ENCODE measurements around the gene ATG101. TPM values are rescaled to one million over a fixed set of nuclear protein-coding genes. Genes with fewer than 3 reads are reported as not detected.

ATG101 gene
- polyA plus RNA-seq, 1 donor from 2014 or later = 53.9 TPM

GRCh38 chr12:52076811-52077210 lies 7.0 kb downstream of the ATG101 start:
- TF ChIP-seq EZH2 (IDR thresholded peaks at IDR 0.05; ENCODE audit: borderline replicate concordance, insufficient read depth, low read length, poor library complexity, severe bottlenecking) (no peak), SMC3 (conservative IDR thresholded peaks at IDR 0.05; ENCODE audit: poor library complexity) (no peak), MXI1 (conservative IDR thresholded peaks at IDR 0.05; ENCODE audit: poor library complexity, severe bottlenecking) (no peak), RAD21 (conservative IDR thresholded peaks at IDR 0.05) (no peak)
- H3K4me3 ChIP-seq (ENCODE audit: low read length) = no peak overlapping the region
- no peaks in the 10 kb centered on the region for H4K20me1 ChIP-seq (ENCODE audit: insufficient read depth)
- H3K79me2 ChIP-seq (replicated peaks; ENCODE audit: insufficient read depth, low read length) = peaks cover 7% of the 10 kb centered on the region
- H3F3A ChIP-seq (ENCODE audit: insufficient read depth, low read length, poor library complexity, severe bottlenecking) = no peaks in the 10 kb centered on the region
- H3K9ac ChIP-seq (ENCODE audit: low read length) = no peak overlapping the region
- H3K9me3 ChIP-seq (ENCODE audit: low read length) = no peaks in the 10 kb centered on the region
- H3K27me3 ChIP-seq (ENCODE audit: insufficient read depth, low read depth, low read length) = no peaks in the 10 kb centered on the region
- no peak overlapping the region for H3K27ac ChIP-seq (ENCODE audit: low read length)
- H3K36me3 ChIP-seq (ENCODE audit: insufficient read depth, low read length) = no peaks in the 10 kb centered on the region
- no peak overlapping the region for H3K4me2 ChIP-seq (ENCODE audit: low read length)
- H3K9me2 ChIP-seq (ENCODE audit: insufficient read depth, low read length) = no peaks in the 10 kb centered on the region
- no peak overlapping the region for H2AFZ ChIP-seq (ENCODE audit: low read depth, low read length)

GRCh38 chr12:52078276-52078675 lies 8.5 kb downstream of the ATG101 start:
- Histone ChIP-seq H3F3A (ENCODE audit: insufficient read depth, low read length, poor library complexity, severe bottlenecking) (no peaks in the 10 kb centered on the region), H3K27ac (ENCODE audit: low read length) (no peak overlapping the region), H4K20me1 (ENCODE audit: insufficient read depth) (no peaks in the 10 kb centered on the region), H3K79me2 (replicated peaks; ENCODE audit: insufficient read depth, low read length) (no peaks in the 10 kb centered on the region), H3K9me2 (ENCODE audit: insufficient read depth, low read length) (no peaks in the 10 kb centered on the region), H3K27me3 (ENCODE audit: insufficient read depth, low read depth, low read length) (no peaks in the 10 kb centered on the region), H2AFZ (ENCODE audit: low read depth, low read length) (no peak overlapping the region), H3K9me3 (ENCODE audit: low read length) (no peaks in the 10 kb centered on the region), H3K4me2 (ENCODE audit: low read length) (no peak overlapping the region), H3K36me3 (ENCODE audit: insufficient read depth, low read length) (no peaks in the 10 kb centered on the region), H3K4me3 (ENCODE audit: low read length) (no peak overlapping the region), H3K9ac (ENCODE audit: low read length) (no peak overlapping the region)
- TF ChIP-seq TAF1 (IDR thresholded peaks at IDR 0.05; ENCODE audit: low read depth) (no peak), SMC3 (conservative IDR thresholded peaks at IDR 0.05; ENCODE audit: poor library complexity) (no peak), CTCF (IDR thresholded peaks at IDR 0.05; ENCODE audit: poor library complexity, severe bottlenecking) (no peak), EP300 (conservative IDR thresholded peaks at IDR 0.05; ENCODE audit: poor library complexity, severe bottlenecking) (no peak)

GRCh38 chr12:52079576-52080402 lies 10.0 kb downstream of the ATG101 start, which contains the start of gene SMIM41:
Gene SMIM41 (plus strand): TSS chr12:52079704. CDS start chr12:52079780, 76 bp downstream.
- no peaks in the 10 kb centered on the region for H3F3A ChIP-seq (ENCODE audit: insufficient read depth, low read length, poor library complexity, severe bottlenecking)
- H3K27me3 ChIP-seq (ENCODE audit: insufficient read depth, low read depth, low read length) = no peaks in the 10 kb centered on the region
- H3K79me2 ChIP-seq (replicated peaks; ENCODE audit: insufficient read depth, low read length) = no peaks in the 10 kb centered on the region
- no peak within 1 kb of the TSS for H2AFZ ChIP-seq (ENCODE audit: low read depth, low read length)
- H3K4me2 ChIP-seq (ENCODE audit: low read length) = no peak within 1 kb of the TSS
- no peak within 1 kb of the TSS for H3K4me3 ChIP-seq (ENCODE audit: low read length)
- H4K20me1 ChIP-seq (ENCODE audit: insufficient read depth) = no peaks in the 10 kb centered on the region
- H3K27ac ChIP-seq (ENCODE audit: low read length) = no peak within 1 kb of the TSS
- TF ChIP-seq, protein P1, sequence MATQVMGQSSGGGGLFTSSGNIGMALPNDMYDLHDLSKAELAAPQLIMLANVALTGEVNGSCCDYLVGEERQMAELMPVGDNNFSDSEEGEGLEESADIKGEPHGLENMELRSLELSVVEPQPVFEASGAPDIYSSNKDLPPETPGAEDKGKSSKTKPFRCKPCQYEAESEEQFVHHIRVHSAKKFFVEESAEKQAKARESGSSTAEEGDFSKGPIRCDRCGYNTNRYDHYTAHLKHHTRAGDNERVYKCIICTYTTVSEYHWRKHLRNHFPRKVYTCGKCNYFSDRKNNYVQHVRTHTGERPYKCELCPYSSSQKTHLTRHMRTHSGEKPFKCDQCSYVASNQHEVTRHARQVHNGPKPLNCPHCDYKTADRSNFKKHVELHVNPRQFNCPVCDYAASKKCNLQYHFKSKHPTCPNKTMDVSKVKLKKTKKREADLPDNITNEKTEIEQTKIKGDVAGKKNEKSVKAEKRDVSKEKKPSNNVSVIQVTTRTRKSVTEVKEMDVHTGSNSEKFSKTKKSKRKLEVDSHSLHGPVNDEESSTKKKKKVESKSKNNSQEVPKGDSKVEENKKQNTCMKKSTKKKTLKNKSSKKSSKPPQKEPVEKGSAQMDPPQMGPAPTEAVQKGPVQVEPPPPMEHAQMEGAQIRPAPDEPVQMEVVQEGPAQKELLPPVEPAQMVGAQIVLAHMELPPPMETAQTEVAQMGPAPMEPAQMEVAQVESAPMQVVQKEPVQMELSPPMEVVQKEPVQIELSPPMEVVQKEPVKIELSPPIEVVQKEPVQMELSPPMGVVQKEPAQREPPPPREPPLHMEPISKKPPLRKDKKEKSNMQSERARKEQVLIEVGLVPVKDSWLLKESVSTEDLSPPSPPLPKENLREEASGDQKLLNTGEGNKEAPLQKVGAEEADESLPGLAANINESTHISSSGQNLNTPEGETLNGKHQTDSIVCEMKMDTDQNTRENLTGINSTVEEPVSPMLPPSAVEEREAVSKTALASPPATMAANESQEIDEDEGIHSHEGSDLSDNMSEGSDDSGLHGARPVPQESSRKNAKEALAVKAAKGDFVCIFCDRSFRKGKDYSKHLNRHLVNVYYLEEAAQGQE (IDR thresholded peaks at IDR 0.05; ENCODE audit: borderline replicate concordance) = no peak
- no peak for TF ChIP-seq POLR2AphosphoS5 (IDR thresholded peaks at IDR 0.05)
- TF ChIP-seq TAF1 (IDR thresholded peaks at IDR 0.05; ENCODE audit: low read depth) = no peak
- no peak for TF ChIP-seq EZH2 (IDR thresholded peaks at IDR 0.05; ENCODE audit: borderline replicate concordance, insufficient read depth, low read length, poor library complexity, severe bottlenecking)
- TF ChIP-seq CTCF (IDR thresholded peaks at IDR 0.05; ENCODE audit: poor library complexity, severe bottlenecking) = no peak
- no peak for TF ChIP-seq EP300 (conservative IDR thresholded peaks at IDR 0.05; ENCODE audit: poor library complexity, severe bottlenecking)
- TF ChIP-seq SMC3 (conservative IDR thresholded peaks at IDR 0.05; ENCODE audit: poor library complexity) = no peak
- TF ChIP-seq MXI1 (conservative IDR thresholded peaks at IDR 0.05; ENCODE audit: poor library complexity, severe bottlenecking) = no peak
- no peak for TF ChIP-seq RAD21 (conservative IDR thresholded peaks at IDR 0.05)
- no peaks in the 10 kb centered on the region for H3K36me3 ChIP-seq (ENCODE audit: insufficient read depth, low read length)
- H3K9ac ChIP-seq (ENCODE audit: low read length) = no peak within 1 kb of the TSS
- no peaks in the 10 kb centered on the region for H3K9me2 ChIP-seq (ENCODE audit: insufficient read depth, low read length)
- no peaks in the 10 kb centered on the region for H3K9me3 ChIP-seq (ENCODE audit: low read length)

Data from neural cell (in vitro differentiated cells).